Astrocyte of the spinal cord (primary cell): ENCODE data around the gene SAT2.

Experiments
- DNase-seq: peaks from one replicate; pipeline ENCODE4 v3.0.0; 2011; ENCODE audit warnings: low read depth, low spot score
- H3K4me3 ChIP-seq: 2 replicates; pipeline ENCODE4 v1.5.1; 2011; ENCODE audit warnings: low read depth, mild to moderate bottlenecking, low read length, moderate library complexity
- CTCF ChIP-seq: IDR thresholded peaks from 2 replicates; pipeline ENCODE4 v1.5.1; 2012; ENCODE audit warnings: low read depth, mild to moderate bottlenecking, low read length, inconsistent platforms
- in situ Hi-C: cut with HindIII; loops from 2 replicates; pipeline ENCODE4 v1.10.0; 2017; ENCODE audit warnings: low sequenced_read_pairs

The SAT2 gene

GRCh38 chr17:7627250-7628121, at the start of gene SAT2:
SAT2 (minus strand) TSS chr17:7627821; CDS start chr17:7627635, 186 bp downstream.
- in situ Hi-C loops = no loop called here

GRCh38 chr17:7676533-7676932, 48.9 kb upstream of the SAT2 start:
- H3K4me3 ChIP-seq = no peak overlapping the region
- in situ Hi-C loops = no loop called here
- TF ChIP-seq CTCF = no peak
- no peak for DNase-seq

More at GRCh38 chr17:7627250-7628121, at the start of gene SAT2:
- peak within 1 kb of the TSS; percentile 83 for H3K4me3 ChIP-seq
- TF ChIP-seq CTCF = no peak
- DNase-seq = peak; percentile 93

GRCh38 chr17:7674934-7675333, 47.3 kb upstream of the SAT2 start:
- no peak overlapping the region for H3K4me3 ChIP-seq
- no peak for TF ChIP-seq CTCF
- DNase-seq = no peak
- in situ Hi-C loops = no loop called here

- no peak overlapping the region for H3K4me3 ChIP-seq
- in situ Hi-C loops = no loop called here
- peak; percentile 39 for TF ChIP-seq CTCF
- no peak for DNase-seq
Measured at GRCh38 chr17:7673239-7673638, 45.6 kb upstream of the SAT2 start.

GRCh38 chr17:7668482-7668881, 40.9 kb upstream of the SAT2 start:
- no peak overlapping the region for H3K4me3 ChIP-seq
- DNase-seq = no peak
- no peak for TF ChIP-seq CTCF
- in situ Hi-C loops = no loop called here

- in situ Hi-C loops = no loop called here
- H3K4me3 ChIP-seq = no peak overlapping the region
Measured at GRCh38 chr17:7667656-7668406, 40.2 kb upstream of the SAT2 start.

More at GRCh38 chr17:7667656-7668406, 40.2 kb upstream of the SAT2 start:
- no peak for DNase-seq
- TF ChIP-seq CTCF = no peak
